Muscle of leg (tissue), 11 donors: Measurements from ENCODE around the gene MACO1. TPM values are rescaled to one million over a fixed set of nuclear protein-coding genes. Genes with fewer than 3 reads are reported as not detected.
"Not testable (repeated sequence)": the region's sequence is repeated elsewhere in the genome, so short reads cannot be mapped to it uniquely, and the experiment has no call there.

Experiments used
- DNase-seq: peaks from one replicate; pipeline ENCODE4 v3.0.0; 2013
- H3K27ac ChIP-seq: one replicate; pipeline ENCODE4 v1.5.1; 2013; ENCODE audit warnings: mild to moderate bottlenecking, low read length, control low read depth
- H3K27me3 ChIP-seq: one replicate; pipeline ENCODE4 v1.6.1; 2013; ENCODE audit warnings: low read length; ENCODE audit not compliant: control insufficient read depth, insufficient read depth
- H3K36me3 ChIP-seq: one replicate; pipeline ENCODE4 v1.6.1; 2013; ENCODE audit warnings: low read length; ENCODE audit not compliant: control insufficient read depth, insufficient read depth
- H3K4me1 ChIP-seq: one replicate; pipeline ENCODE4 v1.6.1; 2013; ENCODE audit warnings: low read length; ENCODE audit not compliant: control insufficient read depth, insufficient read depth
- H3K4me3 ChIP-seq: one replicate; pipeline ENCODE4 v1.5.1; 2013; ENCODE audit warnings: low read length, control low read depth
- H3K9me3 ChIP-seq: replicated peaks from 2 replicates; pipeline ENCODE4 v1.6.1; 2013; ENCODE audit warnings: low read depth, low read length; ENCODE audit not compliant: control insufficient read depth
- WGBS: methylation state at CpG from one replicate; pipeline ENCODE4 v1.1.5; 2013; ENCODE audit warnings: missing lambda C conversion rate; ENCODE audit not compliant: insufficient coverage; 5-methylcytosine and 5-hydroxymethylcytosine counted together
- polyA plus RNA-seq, 8 donors: library from polyadenylated mRNA; unstranded; fragments of 120-200 nt; gene quantifications; one replicate each; pipeline versions ENCODE4 v1.2.1 to v1.2.3, GENCODE V29; 2013; ENCODE audit warnings: inconsistent platforms in 1 of 8, low replicate concordance in 1 of 8; ENCODE audit not compliant: insufficient read length in 8 of 8, insufficient read depth in 1 of 8
- total RNA-seq: library from RNA; stranded (reverse); fragments of 120-200 nt; gene quantifications from one replicate; pipeline ENCODE4 v1.2.4, GENCODE V29; 2013

Gene MACO1
- total and polyA plus RNA-seq, 9 donors = 15.6 to 19.4 (median 17.2) TPM

DNA sequence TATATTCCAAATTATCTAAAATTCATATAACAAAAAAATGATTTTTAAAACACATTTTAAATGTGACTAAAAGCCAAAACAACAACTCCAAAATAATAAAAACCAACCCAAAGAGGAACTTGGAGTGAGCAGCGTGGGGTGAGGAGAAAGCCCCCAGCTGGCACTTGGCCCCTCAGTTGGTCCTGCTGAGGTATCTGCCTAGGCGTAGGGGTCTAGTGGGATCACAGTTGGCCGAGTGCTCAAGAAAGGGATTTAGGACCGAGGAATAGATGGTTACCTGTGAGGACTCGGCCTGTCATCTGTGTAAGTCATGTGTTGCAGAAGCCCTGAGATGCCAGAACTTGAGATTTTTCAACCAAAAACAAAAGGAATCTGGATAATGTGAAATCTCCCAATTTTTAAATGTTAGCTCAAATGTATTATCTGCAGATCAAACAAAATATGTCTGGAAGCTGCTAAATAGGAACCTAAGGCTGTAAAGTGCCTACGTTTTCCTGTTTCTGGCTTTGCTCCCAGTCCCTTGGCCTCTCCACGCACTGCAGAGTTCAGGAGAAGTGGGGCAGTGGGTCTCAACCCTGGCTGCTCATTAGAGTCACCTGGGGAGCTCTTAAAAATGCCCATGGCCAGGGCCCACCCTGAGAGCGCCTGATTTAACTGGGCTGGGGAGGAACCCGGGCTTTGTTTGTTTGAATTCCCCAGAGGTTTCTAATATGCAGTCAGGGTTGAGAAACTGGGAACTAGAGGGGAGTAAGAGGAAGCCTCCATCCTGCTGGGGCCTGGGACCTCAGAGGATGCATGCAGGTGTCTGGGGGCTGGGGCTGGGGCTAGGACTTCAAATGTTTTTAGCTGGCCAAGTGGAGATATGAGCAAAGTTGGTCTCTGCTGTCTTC lies 74.3 kb downstream of the MACO1 start:
- peaks cover 5% of the 10 kb centered on the region for H3K4me1 ChIP-seq
- no peak overlapping the region for H3K4me3 ChIP-seq
- DNase-seq = no peak
- WGBS = 49% methylated on average over 9 of the region's 9 CpGs
- H3K27ac ChIP-seq = no peak overlapping the region
- H3K27me3 ChIP-seq = no peaks in the 10 kb centered on the region
- H3K36me3 ChIP-seq = peaks cover 7% of the 10 kb centered on the region
- no peaks in the 10 kb centered on the region for H3K9me3 ChIP-seq

DNA sequence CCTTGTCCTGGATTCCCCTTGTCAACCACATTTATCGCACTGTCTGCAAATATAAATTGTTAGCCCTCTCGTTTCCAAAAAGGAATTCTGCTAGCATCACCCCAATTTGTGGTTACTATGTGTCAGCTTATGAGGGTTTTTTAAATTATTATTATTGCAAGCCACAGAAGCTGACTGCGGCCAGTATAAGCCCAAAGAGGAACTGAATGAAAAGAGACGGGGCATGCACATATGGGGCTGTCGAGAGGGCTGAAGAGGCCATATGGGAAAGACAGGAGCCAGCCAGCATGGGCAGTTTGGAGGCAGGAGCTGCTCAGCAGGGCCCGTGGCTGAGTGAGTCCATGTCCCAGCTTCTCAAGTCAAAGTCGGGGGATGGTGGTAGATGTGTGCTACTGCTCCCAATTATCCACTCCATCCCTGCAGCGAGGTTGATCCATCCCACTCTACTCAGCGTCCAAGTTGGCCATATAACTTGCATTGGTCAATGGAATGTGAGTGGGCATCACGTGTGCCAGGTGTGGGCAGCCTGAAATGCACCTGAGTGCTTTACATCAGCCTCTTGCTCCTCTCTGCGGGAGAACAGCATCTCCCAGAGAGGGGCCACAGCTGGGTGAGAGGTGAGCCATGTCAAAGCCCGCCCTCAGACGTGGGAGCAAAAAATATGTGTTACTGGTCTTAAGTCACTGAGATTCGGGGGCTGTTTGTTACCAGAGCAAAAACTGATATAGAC lies 75.1 kb downstream of the MACO1 start:
- Histone ChIP-seq H3K4me3 (no peak overlapping the region), H3K9me3 (no peaks in the 10 kb centered on the region), H3K36me3 (peaks cover 7% of the 10 kb centered on the region), H3K27ac (no peak overlapping the region), H3K27me3 (no peaks in the 10 kb centered on the region), H3K4me1 (peaks cover 5% of the 10 kb centered on the region)
- no peak for DNase-seq
- WGBS = 83% methylated on average over 9 of the region's 14 CpGs

DNA sequence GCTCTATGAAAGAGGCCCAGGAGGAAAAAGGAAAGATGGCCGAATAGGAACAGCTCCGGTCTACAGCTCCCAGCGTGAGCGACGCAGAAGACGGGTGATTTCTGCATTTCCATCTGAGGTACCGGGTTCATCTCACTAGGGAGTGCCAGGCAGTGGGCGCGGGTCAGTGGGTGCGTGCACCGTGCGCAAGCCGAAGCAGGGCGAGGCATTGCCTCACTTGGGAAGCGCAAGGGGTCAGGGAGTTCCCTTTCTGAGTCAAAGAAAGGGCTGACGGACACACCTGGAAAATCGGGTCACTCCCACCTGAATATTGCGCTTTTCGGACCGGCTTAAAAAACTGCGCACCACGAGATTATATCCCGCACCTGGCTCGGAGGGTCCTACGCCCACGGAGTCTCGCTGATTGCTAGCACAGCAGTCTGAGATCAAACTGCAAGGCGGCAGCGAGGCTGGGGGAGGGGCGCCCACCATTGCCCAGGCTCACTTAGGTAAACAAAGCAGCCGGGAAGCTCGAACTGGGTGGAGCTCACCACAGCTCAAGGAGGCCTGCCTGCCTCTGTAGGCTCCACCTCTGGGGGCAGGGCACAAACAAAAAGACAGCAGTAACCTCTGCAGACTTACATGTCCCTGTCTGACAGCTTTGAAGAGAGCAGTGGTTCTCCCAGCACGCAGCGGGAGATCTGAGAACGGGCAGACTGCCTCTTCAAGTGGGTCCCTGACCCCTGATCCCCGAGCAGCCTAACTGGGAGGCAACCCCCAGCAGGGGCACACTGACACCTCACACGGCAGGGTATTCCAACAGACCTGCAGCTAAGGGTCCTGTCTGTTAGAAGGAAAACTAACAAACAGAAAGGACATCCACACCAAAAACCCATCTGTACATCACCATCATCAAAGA lies 76.1 kb downstream of the MACO1 start:
- not testable (repeated sequence) for H3K36me3 ChIP-seq, H3K27me3 ChIP-seq, H3K27ac ChIP-seq, DNase-seq, H3K9me3 ChIP-seq, H3K4me1 ChIP-seq, H3K4me3 ChIP-seq
- WGBS = 75% methylated on average over 15 of the region's 37 CpGs

DNA sequence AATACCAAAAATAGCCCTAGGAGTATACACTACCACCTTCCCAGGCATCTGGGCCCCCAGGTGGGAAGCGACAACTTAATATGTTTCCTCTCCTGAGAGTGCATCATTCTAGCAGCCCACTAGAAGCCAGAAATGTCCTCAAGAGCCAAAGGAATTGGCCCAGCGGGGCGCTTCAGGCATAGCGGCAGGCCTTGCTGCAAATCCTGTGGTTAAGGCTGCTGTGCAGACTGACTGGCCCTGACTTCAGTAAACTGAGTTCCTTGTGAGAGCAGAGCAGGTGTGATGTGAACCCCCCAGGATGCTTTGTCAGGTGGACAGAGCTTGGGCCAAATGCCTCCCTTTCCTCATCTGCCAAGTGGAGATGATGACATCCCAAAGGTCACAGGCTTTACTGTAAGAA lies 83.0 kb downstream of the MACO1 start:
- Histone ChIP-seq H3K27ac (no peak overlapping the region), H3K27me3 (no peaks in the 10 kb centered on the region), H3K9me3 (peaks cover 2% of the 10 kb centered on the region), H3K4me3 (no peak overlapping the region), H3K4me1 (no peaks in the 10 kb centered on the region), H3K36me3 (no peaks in the 10 kb centered on the region)
- 86% methylated on average over 3 of the region's 4 CpGs for WGBS
- no peak for DNase-seq

DNA sequence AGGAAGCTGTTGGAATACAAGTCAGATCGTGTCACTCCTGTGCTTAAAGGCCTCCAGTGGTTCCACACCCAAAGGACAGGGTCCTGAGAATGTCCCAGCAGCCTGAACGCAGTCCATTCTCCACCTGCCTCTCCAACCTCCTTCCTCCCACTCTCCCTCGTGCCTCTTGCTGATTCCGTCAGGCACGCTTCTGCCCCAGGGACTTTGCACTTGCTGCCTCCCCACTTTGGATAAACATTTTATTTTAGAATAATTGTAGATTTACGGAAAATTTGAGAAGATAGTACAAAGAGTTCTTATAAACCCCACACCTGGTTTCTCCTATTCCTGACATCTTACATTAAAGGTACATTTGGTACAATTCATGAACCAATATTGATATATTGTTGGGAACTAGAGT lies 84.3 kb downstream of the MACO1 start:
- Histone ChIP-seq H3K27me3 (no peaks in the 10 kb centered on the region), H3K36me3 (no peaks in the 10 kb centered on the region), H3K4me1 (no peaks in the 10 kb centered on the region), H3K4me3 (no peak overlapping the region), H3K9me3 (peaks cover 2% of the 10 kb centered on the region), H3K27ac (no peak overlapping the region)
- DNase-seq = no peak
- WGBS = 79% methylated on average over 2 of the region's 6 CpGs

DNA sequence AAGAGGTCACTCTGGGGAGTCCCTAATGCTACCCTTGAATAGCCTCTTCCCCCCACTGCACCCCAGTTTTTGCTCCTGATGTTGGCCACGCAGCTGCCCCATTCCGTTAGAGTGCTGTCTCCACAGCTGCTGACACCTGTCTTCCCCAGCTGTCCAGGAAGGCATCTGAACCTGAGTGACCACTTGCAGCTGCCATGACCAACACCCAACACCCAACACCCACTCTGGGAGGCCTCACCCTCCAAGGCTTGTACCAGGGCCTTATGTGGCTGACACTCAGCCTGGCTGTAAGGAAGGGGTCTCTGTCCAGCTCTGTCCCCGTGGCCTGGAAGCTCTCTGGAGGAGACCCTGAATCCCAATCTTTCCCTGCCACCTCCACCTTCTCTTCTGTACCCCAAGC lies 86.0 kb downstream of the MACO1 start:
- WGBS = 69% methylated on average over 2 of the region's 3 CpGs
- H3K36me3 ChIP-seq = no peaks in the 10 kb centered on the region
- no peak overlapping the region for H3K4me3 ChIP-seq
- H3K27me3 ChIP-seq = no peaks in the 10 kb centered on the region
- H3K9me3 ChIP-seq = peaks cover 2% of the 10 kb centered on the region
- no peaks in the 10 kb centered on the region for H3K4me1 ChIP-seq
- DNase-seq = no peak
- H3K27ac ChIP-seq = no peak overlapping the region

DNA sequence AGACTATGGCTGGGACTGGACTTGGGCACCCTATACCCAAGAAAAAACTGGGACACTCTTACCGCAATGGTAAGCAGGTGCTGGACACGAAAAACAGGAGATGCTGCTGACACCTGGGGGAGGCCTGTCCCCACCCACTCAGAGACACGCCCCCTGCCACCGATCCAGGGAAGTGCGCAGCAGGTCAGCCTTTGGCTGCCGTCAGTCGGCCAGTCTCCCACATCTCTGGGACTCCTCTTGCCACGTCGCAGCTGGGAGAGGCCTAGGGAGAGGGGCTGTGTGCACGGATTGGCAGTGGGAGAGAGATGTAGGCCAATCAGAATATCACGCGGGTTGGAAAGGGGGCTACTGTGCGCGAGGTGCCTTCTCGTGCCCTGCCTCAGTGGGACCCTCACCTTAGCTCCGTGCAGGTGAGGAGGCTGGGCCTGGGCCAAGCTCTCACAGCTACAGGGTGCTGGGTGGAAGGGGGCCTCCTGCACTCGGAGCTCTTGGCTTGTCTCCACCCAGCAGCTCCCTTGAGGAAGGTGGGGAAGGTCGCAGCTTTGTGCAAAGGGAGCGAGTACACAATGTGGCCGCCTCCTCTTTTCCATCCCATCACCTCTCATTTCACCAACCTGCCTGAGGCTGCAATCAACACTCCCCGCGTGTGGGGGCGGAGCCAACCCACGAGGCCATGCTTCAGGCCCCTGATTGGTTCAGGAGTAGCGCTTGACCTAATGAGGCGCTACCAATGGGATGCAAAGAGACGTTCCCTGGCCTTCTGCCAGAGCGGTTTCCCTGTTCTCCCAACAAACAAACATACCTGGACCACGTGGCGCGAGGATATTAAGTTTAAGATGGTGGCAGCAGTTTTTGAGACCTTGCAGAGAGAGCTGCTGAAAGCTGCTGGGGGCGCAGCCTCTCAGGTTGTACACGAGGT lies 87.0 kb downstream of the MACO1 start:
- WGBS = 72% methylated on average over 19 of the region's 33 CpGs
- H3K9me3 ChIP-seq = peaks cover under 1% of the 10 kb centered on the region
- H3K27ac ChIP-seq = no peak overlapping the region
- no peak overlapping the region for H3K4me3 ChIP-seq
- H3K27me3 ChIP-seq = no peaks in the 10 kb centered on the region
- no peaks in the 10 kb centered on the region for H3K36me3 ChIP-seq
- H3K4me1 ChIP-seq = no peaks in the 10 kb centered on the region
- DNase-seq = no peak

DNA sequence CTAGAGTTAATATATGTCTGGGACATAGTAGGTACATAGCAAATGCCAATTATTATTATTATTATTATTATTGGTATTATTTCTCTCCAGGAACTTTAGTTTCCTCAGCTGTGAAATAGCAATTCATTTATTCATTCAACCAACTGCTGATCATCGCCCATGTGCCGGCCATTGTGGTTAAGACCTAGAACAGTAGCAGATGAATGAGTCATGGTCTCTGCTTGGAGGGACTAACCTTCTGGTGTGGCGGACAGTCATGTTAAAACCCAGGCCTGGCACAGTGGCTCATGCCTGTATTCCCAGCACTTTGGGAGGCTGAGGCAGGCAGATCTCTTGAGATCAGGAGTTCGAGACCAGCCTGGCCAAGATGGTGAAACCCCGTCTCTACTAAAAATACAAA lies 88.9 kb downstream of the MACO1 start:
- Histone ChIP-seq H3K36me3 (no peaks in the 10 kb centered on the region), H3K27ac (no peak overlapping the region), H3K9me3 (no peaks in the 10 kb centered on the region), H3K27me3 (peaks cover 2% of the 10 kb centered on the region), H3K4me1 (no peaks in the 10 kb centered on the region), H3K4me3 (no peak overlapping the region)
- DNase-seq = no peak
- 80% methylated on average over 4 of the region's 5 CpGs for WGBS

DNA sequence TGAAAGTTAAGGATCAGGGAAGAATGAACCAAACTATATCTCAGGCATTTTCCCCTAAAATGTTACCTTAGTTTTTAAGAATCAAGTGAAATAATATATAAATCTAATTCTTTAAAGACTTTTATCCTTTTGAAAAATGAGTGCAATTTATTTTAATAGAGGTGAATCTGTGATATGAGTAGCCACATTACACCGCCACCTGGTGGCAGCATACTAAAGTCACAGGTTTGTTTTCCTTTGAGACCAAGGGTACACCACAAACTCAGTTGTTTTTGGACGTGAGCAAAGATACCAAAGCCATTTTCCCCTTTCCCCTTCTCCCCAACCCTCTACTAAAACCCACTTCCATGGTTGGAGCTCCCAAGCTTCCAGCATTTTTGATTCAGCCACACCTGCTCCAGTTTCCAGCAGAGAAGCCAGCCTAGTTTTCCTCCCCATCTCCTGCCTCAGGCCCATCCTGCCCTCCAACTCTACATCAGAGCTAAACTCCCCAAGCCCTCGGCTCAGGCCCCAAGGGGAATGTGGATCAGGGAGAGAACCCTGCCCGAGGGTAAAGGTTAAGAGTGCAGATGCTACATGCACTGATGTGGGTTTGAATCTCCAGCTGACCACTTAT lies 89.9 kb downstream of the MACO1 start:
- H3K27ac ChIP-seq = no peak overlapping the region
- H3K4me1 ChIP-seq = no peaks in the 10 kb centered on the region
- H3K9me3 ChIP-seq = peaks cover 5% of the 10 kb centered on the region
- 0% methylated on average over 1 of the region's 4 CpGs for WGBS
- peaks cover 5% of the 10 kb centered on the region for H3K27me3 ChIP-seq
- H3K36me3 ChIP-seq = no peaks in the 10 kb centered on the region
- H3K4me3 ChIP-seq = no peak overlapping the region
- DNase-seq = peak; percentile 69
